Mesodermal cell (in vitro differentiated cells): Measurements from ENCODE around the gene TNP1.

Experiments
- H3K27ac ChIP-seq: 2 replicates; pipeline ENCODE4 v1.7.0; 2013; ENCODE audit warnings: mild to moderate bottlenecking, low read depth, low read length, moderate library complexity; ENCODE audit not compliant: severe bottlenecking
- H3K36me3 ChIP-seq: 2 replicates; pipeline ENCODE4 v1.7.1; 2013; ENCODE audit warnings: mild to moderate bottlenecking, low read length, moderate library complexity; ENCODE audit not compliant: control insufficient read depth, insufficient read depth
- H3K4me1 ChIP-seq: one replicate; pipeline ENCODE4 v1.7.1; 2013; ENCODE audit warnings: mild to moderate bottlenecking, low read length; ENCODE audit not compliant: insufficient read depth, control insufficient read depth, poor library complexity, severe bottlenecking
- H3K4me3 ChIP-seq: 2 replicates; pipeline ENCODE4 v1.7.0; 2013; ENCODE audit warnings: low read length, control low read depth, mild to moderate bottlenecking; ENCODE audit not compliant: insufficient read depth, poor library complexity, severe bottlenecking; ENCODE audit errors: extremely low read depth
- H3K9me3 ChIP-seq: 2 replicates; pipeline ENCODE4 v1.7.1; 2013; ENCODE audit warnings: mild to moderate bottlenecking, low read length, moderate library complexity; ENCODE audit not compliant: control insufficient read depth
- WGBS, 2 experiments: methylation state at CpG; one replicate each; pipeline ENCODE4 v1.1.5; 2013; ENCODE audit warnings: missing lambda C conversion rate in 2 of 2; ENCODE audit not compliant: insufficient coverage in 2 of 2; 5-methylcytosine and 5-hydroxymethylcytosine counted together

TNP1 gene

DNA sequence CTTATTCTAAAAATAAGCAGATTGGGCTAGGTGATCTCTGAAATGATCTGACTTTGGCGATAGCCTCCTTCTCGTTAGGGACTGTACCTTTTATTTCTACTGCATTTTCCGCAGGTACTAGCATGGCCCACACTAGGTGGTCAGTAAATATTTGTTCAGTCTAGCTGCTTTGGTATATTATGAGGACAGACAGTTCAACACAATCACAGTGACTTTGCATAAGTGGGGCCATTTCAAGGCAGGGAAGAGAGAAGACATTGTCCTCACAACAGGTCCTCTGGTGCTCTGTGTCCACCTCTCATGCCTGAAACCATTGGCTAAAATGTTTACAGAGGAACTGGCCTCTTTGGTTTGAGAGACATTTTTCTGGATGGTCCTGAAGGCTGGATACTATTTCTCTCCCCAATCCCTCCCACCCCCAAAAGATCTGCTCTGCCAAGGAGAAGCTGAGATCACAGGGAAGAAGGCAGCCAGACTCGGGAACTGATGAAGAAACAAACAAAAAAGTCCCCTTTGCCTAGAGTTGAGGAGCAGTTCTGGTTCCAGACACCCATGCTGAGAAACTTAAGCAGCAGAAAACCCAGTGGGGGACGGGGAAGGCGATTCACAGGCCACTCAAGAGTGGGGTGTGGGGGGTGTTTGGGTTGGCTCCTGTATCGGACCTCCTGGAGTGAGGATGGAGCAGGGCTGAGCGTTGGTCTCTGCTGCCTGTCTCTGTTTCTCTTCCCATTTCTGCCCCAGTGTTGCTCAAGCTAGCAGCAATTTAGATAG, 2.9 kb upstream of the TNP1 start:
- H3K27ac ChIP-seq = no peak overlapping the region
- H3K4me1 ChIP-seq = no peaks in the 10 kb centered on the region
- H3K4me3 ChIP-seq = no peak overlapping the region
- no peaks in the 10 kb centered on the region for H3K36me3 ChIP-seq
- peaks cover 9% of the 10 kb centered on the region for H3K9me3 ChIP-seq
- 91% methylated on average over 7 of the region's 8 CpGs for WGBS, 2 experiments

DNA sequence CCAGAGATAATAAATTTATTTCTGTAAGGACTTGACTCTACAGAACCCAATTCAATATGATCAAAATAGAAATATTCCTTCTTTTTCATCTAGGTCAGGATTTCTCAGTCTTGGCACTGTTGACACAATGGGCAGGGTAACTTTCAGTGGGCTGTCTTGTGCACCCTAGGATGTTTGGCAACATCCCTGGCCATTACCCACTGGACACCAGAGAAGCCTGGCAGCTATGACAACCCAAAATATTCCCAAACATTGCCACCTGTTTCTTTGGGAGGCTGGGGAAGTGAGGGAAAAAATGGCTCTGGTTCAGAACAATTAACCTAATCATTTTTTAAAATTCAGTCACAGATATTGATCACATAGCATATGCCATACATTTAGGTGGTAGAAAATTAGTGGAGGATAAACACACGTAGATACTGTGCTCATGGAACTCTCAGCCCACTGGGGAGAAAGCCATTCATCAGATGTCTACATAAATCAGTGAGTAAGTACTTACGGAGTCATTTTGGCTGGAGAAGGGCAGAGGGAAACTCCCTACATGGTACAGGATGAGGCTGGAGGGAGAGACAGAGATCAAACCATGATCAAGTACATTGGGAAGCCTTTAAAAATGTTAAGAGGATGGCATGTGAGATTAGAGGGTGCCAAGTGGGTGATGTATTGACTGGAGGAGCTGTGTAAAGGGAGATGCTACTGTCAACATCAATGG, 718 bp upstream of the TNP1 start:
- Histone ChIP-seq H3K9me3 (no peaks in the 10 kb centered on the region), H3K4me3 (no peak overlapping the region), H3K36me3 (no peaks in the 10 kb centered on the region), H3K27ac (no peak overlapping the region), H3K4me1 (no peaks in the 10 kb centered on the region)
- 71 to 100% methylated on average over 1 of the region's 2 CpGs for WGBS, 2 experiments

DNA sequence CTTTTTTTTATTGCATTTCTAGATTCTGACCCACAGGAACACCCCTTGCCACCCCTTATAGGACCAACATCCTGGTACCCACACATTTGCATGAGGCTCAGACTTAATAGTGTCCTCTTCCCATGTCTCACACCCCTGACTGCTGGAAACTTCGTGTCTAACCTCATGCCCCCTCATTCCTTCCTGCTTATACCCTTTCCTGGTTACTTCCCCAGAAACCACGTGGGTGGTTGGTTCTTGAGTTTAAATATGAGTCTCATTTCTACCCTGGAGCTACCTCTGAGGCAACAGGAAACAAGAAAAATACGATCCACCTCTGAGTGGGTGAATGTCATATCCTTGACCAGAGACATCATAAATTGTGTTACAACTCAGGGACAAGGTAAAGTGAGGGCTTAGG, 1.6 kb downstream of the TNP1 start:
- no peak overlapping the region for H3K4me3 ChIP-seq
- no peaks in the 10 kb centered on the region for H3K4me1 ChIP-seq
- 60 to 100% methylated on average over 1 of the region's 3 CpGs for whole genome bisulfite sequencing, 2 experiments
- H3K9me3 ChIP-seq = no peaks in the 10 kb centered on the region
- no peaks in the 10 kb centered on the region for H3K36me3 ChIP-seq
- no peak overlapping the region for H3K27ac ChIP-seq

DNA sequence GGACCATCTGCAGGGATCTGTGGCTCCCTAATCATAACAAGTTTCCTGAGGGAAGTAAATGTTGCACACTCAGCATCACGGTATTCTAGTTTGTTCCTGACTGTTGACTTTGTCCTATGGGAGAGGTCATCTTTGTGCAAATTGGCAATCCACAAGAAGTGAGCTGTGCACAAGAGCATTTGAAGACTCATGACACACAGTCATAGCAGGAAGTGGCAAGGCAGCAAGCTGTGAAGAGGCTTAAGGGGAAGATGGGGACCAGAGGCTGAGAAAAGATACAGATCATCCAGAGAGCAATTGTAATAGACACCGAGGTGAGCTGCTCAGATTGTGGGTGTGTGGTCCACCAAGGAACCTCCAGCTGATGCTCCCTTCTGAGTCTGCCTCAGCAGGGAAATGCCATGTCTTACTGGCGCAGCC, 2.7 kb downstream of the TNP1 start:
- Histone ChIP-seq H3K27ac (no peak overlapping the region), H3K9me3 (no peaks in the 10 kb centered on the region)
- 84 to 96% methylated on average over 2 of the region's 3 CpGs for WGBS, 2 experiments

DNA sequence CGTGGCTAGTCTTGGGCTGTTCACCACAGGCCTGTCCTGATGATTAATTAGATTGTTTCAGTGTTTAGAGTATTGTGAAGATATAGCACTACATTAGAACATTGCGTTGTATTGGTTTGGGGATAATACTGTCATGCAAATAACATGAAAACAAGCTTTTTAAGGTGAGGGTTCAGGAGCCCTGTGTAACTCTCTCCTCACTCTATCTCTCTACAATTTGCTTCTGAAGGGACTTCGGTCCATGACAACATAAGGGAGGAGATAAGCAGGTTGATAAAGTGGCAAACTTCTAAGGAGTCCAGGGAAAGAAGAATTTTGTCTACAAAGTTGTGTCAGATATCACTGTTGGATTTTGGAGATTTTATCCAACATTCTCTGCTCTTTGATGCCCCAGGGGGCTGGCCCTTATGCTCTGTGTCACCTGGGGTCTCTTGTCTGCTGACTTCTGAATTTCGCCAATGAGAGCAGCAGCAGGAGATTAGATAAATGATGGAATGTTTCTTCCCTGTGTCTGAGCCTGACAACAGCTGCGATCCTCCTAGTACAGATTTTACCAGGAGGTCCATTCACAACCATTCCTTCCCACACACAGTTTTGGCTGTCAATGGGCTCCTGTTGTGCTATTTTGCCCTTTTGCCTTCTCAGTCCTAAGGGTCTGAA, 3.3 kb downstream of the TNP1 start:
- Histone ChIP-seq H3K4me3 (no peak overlapping the region), H3K9me3 (no peaks in the 10 kb centered on the region), H3K36me3 (no peaks in the 10 kb centered on the region), H3K4me1 (no peaks in the 10 kb centered on the region), H3K27ac (no peak overlapping the region)
- WGBS, 2 experiments = 47% methylated on average over 3 of the region's 5 CpGs; no CpG with 5 or more reads in 1 of the 2 experiments

More for the DNA sequence above, 2.7 kb downstream of the TNP1 start:
- Histone ChIP-seq H3K36me3 (no peaks in the 10 kb centered on the region), H3K4me3 (no peak overlapping the region), H3K4me1 (no peaks in the 10 kb centered on the region)

DNA sequence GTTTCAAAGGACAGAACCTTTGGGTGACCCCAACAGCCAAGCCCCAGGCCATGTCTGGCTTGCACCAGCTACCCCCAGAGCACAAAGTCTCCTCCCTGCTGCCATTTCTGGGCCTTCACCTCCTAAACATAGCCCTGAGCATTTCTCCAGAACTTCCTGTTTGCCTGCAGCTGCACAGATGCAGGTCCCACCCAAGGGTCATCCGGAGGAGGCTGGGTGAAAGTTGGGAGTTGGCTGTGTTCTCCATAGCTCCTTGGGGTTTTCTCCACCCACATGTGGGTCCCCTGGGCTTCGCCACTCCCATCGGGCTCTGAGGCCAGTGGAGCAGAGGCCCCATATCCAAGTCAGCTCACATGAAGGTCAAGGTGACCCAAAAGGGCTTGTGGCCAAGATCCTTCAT, 4.3 kb downstream of the TNP1 start:
- H3K9me3 ChIP-seq = no peaks in the 10 kb centered on the region
- WGBS, 2 experiments = 94 to 100% methylated on average over 1 to 2 of the region's 3 CpGs
- H3K4me1 ChIP-seq = no peaks in the 10 kb centered on the region
- H3K36me3 ChIP-seq = no peaks in the 10 kb centered on the region
- H3K27ac ChIP-seq = no peak overlapping the region
- no peak overlapping the region for H3K4me3 ChIP-seq

DNA sequence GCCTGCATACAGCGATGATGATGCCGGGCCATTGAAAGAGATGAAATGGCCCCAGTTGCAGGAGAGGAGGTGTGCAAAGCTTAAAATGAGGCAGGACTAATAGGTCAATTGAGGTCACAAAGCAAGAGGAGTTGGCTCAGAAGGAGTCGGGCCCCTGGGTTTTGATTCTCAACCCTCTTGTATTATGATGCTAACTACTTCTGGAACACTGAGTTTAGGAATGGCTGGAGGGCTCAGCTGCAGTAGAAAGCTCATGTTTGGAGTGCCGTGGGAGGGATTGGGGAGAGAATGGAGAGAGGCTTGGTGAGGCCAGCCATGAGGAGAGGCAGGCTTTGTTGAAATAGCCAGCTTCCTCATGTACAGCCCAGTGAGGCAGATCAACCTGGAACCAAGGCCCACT, 4.8 kb downstream of the TNP1 start:
- WGBS, 2 experiments = 82 to 94% methylated on average over 3 to 4 of the region's 4 CpGs
- H3K9me3 ChIP-seq = no peaks in the 10 kb centered on the region
- H3K36me3 ChIP-seq = no peaks in the 10 kb centered on the region
- H3K4me1 ChIP-seq = no peaks in the 10 kb centered on the region
- H3K4me3 ChIP-seq = no peak overlapping the region
- no peak overlapping the region for H3K27ac ChIP-seq

DNA sequence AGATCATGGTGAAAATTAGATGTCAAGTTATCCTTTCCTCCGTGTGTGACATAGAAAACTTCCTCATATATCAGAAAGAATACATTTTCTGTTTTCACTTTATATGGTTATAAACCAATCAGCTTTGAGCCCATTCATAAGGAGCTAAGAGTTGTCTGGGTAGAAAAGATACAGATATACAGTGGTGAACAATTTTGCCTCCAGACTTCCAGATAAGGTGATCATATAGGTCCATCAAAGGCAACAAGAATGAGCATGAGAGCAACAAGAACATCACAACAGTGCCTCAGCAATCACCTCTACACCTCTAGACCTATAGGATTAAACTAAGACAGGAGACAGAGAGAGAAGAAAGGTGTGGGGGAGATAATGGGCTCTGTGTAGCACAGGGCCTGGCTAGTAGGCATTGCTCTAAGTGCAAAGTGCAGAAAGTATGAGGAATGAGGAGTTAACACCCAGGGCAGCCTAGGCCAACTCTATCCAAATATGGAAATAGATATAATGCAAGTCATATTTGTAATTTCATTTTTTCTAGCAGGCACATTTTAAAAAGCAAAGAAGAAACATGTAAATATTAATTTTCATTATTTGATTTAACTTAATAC, 8.3 kb downstream of the TNP1 start:
- Histone ChIP-seq H3K36me3 (no peaks in the 10 kb centered on the region), H3K9me3 (no peaks in the 10 kb centered on the region), H3K27ac (no peak overlapping the region), H3K4me3 (no peak overlapping the region), H3K4me1 (no peaks in the 10 kb centered on the region)
- no CpG with 5 or more reads among the region's 1 CpG for WGBS, 2 experiments

DNA sequence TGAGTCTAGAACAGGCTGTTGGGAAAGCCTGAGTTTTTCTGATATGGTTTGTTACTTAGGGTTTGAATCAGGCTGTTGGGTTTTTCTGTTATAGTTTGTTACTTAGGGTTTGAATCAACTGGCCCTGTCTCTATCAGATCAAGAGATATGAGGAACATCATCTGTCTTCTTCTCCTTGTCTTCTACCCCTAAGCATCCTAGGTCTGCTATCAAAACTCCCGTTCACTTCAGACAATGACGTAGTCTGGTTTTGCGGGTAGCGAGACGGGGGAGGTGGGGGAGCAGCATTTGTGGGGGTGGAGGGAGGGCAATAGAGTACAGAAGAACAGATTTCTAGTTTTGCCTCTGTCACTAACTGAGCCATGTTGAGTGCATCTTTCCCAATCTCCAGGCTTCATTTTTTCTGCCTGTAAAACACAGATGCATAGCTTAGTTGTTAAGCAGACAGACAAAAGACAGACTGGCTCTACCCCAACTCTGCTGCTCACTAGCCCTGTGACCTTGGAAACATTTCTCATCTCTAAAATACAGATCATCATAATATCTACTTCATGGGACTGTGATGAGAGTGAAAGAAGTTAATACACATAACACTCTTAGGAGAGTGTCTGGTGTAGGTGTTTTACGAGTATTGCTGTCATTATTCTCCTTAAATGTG, 9.1 kb downstream of the TNP1 start:
- H3K36me3 ChIP-seq = no peaks in the 10 kb centered on the region
- no peak overlapping the region for H3K4me3 ChIP-seq
- no CpG with 5 or more reads among the region's 6 CpGs for WGBS, 2 experiments
- no peak overlapping the region for H3K27ac ChIP-seq
- no peaks in the 10 kb centered on the region for H3K4me1 ChIP-seq
- no peaks in the 10 kb centered on the region for H3K9me3 ChIP-seq

DNA sequence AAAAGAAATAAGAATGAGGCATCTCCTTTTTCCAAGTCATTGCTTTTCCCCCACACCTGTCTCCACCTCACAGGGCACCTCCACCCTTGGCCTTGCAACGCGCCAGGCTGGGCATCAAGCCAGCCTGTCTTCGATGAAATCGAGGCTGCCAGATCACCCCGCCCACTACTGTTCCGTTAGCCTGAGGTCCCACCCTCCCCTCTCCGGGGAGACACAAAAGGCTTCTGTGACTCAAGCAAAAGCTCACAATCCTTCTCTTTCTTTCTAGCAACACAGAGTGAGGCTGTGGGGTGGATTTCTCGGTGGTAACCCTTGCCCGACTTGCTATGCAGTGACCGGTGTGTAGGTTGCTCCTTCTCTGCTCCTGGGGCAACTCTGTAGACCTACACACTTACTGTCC, 9.9 kb downstream of the TNP1 start:
- Histone ChIP-seq H3K4me1 (no peaks in the 10 kb centered on the region), H3K9me3 (no peaks in the 10 kb centered on the region), H3K4me3 (no peak overlapping the region), H3K36me3 (no peaks in the 10 kb centered on the region), H3K27ac (no peak overlapping the region)
- 87 to 93% methylated on average over 5 to 9 of the region's 10 CpGs for WGBS, 2 experiments
